T-helper 2 cell treated with Interferon-gamma antibody and Interleukin-4, amounts not matched to agents 100 ng/mL and 5 ng/mL, for 36 hours (primary cell): ENCODE results near the gene GRIPAP1. TPM values are rescaled to one million over a fixed set of nuclear protein-coding genes. Genes with fewer than 3 reads are reported as not detected.

ENCODE experiments used
- intact Hi-C: fragments of 100-400 bp; cut with micrococcal nuclease; formaldehyde crosslinking; loops from one replicate; pipeline ENCODE4 v1.15.1; 2023
- total RNA-seq: library from RNA; stranded (reverse); gene quantifications from 2 replicates; pipeline ENCODE4 v1.2.3, GENCODE V29; 2022

Gene GRIPAP1
- total RNA-seq, 1 donor from 2014 or later = 94.5 TPM

- intact Hi-C loops = no loop called here
These were observed 36.1 kb downstream of the GRIPAP1 start for GRCh38 chrX:48965959-48966358.

GRCh38 chrX:48961585-48962091 is 40.4 kb downstream of the GRIPAP1 start:
- intact Hi-C loops = no loop called here

- intact Hi-C loops = no loop called here
These were observed 41.8 kb downstream of the GRIPAP1 start for GRCh38 chrX:48960291-48960690.

GRCh38 chrX:48958635-48959094 is 43.4 kb downstream of the GRIPAP1 start:
- intact Hi-C loops = loop anchor here (1.0 to 10.0 kb wide), 8 partner anchors 39 to 481 kb away; partner anchors contain the start of genes FTSJ1, GRIPAP1, PIM2 and PRAF2

GRCh38 chrX:48957827-48958634 is 44.0 kb downstream of the GRIPAP1 start:
- intact Hi-C loops = loop anchor here (1.0 to 10.0 kb wide), 8 partner anchors 39 to 481 kb away; partner anchors contain the start of genes FTSJ1, GRIPAP1, PIM2 and PRAF2

DNA sequence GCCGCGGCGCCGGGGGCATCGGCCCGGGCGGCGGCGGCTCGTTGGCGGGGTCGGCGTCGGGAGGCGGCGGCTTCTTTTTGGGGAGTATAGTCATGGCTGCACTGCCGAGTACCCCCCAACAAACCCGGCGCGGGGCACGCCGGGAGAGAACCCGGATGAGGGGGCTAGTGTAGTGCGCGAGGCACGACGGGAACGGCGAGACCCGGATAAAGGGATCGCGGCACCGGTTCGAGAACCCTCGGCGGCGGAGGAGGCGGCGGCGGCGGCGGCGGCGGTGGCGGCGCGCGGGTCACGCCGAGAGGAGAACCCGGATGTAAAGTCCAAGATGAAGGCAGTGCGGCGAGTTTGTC is 44.6 kb downstream of the GRIPAP1 start, which contains the start of gene OTUD5:
TSS of gene OTUD5 (minus strand) at position 131 of the 350 bp plus-strand sequence. CDS start at position 94, 37 bp downstream.
- intact Hi-C loops = loop anchor here (5.0 to 10.0 kb wide), 2 partner anchors 117 to 480 kb away; partner anchors contain the start of genes FTSJ1, PRAF2 and WDR45

- intact Hi-C loops = loop anchor here (5.0 to 10.0 kb wide), 2 partner anchors 118 to 480 kb away; partner anchors contain the start of genes FTSJ1, PRAF2 and WDR45
These were observed 45.2 kb downstream of the GRIPAP1 start for GRCh38 chrX:48956728-48957414.

DNA sequence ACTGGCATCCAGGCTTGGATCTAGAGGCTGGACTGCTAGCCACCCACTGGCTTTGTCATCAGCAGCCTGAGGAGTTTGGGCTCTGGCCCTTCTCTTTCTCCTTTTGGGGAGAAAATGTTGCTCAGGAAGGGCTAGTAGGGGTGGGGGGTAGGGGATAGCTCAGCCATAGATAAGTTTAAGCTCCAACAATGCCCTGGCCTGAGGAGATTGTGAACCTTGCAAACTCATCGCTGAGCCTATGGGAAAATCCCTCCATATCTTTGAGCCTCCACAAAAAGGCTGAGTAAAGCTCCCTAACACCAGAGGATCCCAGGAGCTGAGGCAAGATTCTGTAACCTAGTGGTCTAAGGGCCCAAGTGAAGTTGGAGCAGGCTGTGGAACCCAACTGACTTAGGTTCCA is 53.5 kb downstream of the GRIPAP1 start:
- intact Hi-C loops = loop anchor here (5.0 kb wide), 1 partner anchor 251 kb away; the partner anchor contains the start of gene SUV39H1

GRCh38 chrX:48945517-48946348 is 56.3 kb downstream of the GRIPAP1 start:
- intact Hi-C loops = loop anchor here (1.0 to 5.0 kb wide), 3 partner anchors 28 to 248 kb away; partner anchors contain the start of gene SUV39H1

GRCh38 chrX:48942895-48943294 is 59.2 kb downstream of the GRIPAP1 start:
- intact Hi-C loops = no loop called here

DNA sequence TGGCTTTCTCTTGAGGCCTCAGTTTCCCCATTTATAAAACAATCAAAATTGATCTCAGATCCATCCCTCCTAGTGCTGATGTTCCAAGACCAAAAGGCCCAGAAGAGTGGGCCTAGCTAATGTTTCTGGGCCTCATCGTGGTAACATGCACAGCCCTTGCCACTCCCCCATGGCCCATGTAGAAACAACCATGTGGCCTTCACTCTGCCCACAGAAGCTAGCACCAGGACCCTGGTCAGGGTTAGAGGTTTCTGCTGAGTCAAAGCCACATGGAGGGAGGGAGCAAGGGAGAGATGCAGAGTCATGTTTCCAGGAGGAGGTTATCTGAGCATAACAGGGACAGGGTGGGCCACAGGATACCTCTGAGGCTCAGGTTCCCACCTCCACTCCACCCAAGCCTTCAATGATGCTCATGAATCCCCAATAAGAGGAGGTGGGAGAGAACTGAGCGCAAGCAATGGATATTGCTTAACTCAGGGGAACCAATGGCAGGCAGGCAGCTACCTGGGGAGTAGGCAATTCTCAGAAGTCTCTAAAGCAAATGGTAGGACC is 61.6 kb downstream of the GRIPAP1 start:
- intact Hi-C loops = no loop called here

- intact Hi-C loops = loop anchor here (5.0 to 10.0 kb wide), 3 partner anchors 225 to 333 kb away; no protein-coding TSS in a partner anchor
These were observed 62.4 kb downstream of the GRIPAP1 start for GRCh38 chrX:48939524-48940228.

DNA sequence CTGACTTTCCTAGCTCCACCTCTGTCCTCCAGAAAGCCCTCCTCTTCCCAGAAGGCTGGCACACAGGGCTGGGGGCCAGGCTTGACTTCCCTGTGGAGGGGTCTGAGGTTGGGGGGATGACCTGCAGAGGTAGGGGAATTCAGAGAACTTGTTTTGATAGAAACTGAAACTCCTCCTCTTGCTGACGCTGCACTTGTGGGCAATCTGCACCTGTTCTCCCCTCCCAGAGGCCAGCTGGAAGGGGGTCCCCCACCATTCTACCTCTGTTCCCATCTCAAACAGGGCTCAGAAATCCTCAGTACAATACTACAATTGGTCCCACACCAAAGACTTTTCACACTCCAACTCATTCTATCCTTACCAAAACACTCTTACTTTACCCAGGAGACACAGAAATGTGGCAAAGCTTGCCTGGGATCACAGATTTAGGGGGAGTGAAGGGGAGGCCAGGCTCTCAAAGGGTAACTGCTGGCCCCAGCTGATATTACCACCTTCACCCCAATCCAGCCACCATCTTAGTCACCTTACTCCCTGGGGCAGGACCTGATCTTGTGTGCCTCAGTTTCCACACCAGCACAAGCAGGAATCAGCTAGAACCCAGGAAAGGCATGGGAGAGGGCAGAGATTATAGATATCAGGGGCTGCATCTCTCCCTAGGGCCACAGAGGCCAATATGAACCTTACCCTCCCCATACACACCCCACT is 63.2 kb downstream of the GRIPAP1 start:
- intact Hi-C loops = loop anchor here (5.0 to 10.0 kb wide), 3 partner anchors 224 to 333 kb away; no protein-coding TSS in a partner anchor

DNA sequence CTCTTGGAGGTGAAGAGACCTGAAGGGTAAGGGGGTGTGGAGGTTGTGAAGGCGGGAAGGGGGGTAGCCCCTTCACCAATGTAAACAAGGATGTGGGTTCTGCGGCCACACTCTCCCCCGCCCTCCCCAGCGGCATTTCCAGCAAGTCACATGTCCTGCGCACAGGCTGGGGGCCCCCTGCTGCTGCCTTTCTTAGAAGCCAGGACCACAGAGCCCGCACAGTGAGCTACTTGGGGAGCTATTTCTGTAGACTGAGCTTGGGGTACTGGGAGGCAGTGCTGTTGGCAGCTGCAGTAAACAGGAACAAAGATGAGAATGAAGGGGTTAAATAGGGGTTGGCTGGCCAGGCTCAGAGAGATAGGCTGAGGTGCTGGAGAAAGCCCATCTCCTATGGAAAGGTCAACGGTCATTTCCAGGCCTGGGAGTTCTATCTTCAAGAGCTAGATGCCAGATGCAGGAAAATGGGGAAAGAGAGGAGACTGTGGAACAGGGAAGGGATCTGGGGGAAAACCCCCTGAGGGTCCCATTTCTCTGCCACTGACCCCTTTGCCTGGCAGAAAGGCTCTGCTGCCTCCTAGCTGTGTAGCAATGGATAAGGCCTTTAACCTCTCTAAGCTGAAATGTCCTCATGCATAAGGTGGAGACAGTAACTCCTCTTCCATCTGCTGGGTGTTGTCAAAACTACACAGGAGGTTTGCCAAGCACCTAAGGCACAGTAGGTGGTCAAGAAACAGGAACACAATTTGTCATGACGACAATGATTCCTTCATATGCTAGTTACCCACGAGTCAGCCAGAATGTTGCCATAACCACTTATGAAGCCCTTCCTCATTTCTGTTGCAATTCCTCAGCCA is 64.8 kb downstream of the GRIPAP1 start:
- intact Hi-C loops = loop anchor here (1.0 to 10.0 kb wide), 5 partner anchors 18 to 335 kb away; partner anchors contain the start of gene PIM2

- intact Hi-C loops = loop anchor here (1.0 to 10.0 kb wide), 5 partner anchors 17 to 336 kb away; partner anchors contain the start of gene PIM2
These were observed 65.5 kb downstream of the GRIPAP1 start for GRCh38 chrX:48936429-48937053.

DNA sequence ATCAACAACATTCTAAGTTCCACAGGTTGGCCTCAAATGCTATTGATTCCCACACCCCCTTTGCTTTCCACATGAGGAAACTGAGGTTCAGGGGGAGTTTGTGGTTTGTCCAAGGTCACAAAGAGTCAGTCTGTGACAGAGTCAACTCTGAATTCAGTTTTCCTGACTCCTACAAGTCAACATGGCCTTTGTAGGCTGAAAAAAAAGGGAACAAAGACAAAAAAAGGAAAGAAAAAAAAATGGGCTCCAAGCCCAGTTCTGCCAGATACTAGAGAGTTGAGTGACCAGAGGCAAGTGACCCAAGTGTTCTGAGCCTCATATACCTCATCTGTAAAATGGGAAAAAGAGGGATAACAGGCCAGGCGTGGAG is 66.8 kb downstream of the GRIPAP1 start:
- intact Hi-C loops = loop anchor here (5.0 to 10.0 kb wide), 3 partner anchors 220 to 337 kb away; no protein-coding TSS in a partner anchor
